Epithelial cell of prostate (primary cell): ENCODE measurements around the gene TTC38.

Experiments
- DNase-seq: peaks from one replicate; pipeline ENCODE4 v3.0.0-alpha.2; 2011; ENCODE audit warnings: low read depth, low spot score
- H3K27ac ChIP-seq: fragments of 450-650 bp; 2 replicates; pipeline ENCODE4 v1.5.1; 2017; ENCODE audit warnings: mild to moderate bottlenecking

TTC38 gene

DNA sequence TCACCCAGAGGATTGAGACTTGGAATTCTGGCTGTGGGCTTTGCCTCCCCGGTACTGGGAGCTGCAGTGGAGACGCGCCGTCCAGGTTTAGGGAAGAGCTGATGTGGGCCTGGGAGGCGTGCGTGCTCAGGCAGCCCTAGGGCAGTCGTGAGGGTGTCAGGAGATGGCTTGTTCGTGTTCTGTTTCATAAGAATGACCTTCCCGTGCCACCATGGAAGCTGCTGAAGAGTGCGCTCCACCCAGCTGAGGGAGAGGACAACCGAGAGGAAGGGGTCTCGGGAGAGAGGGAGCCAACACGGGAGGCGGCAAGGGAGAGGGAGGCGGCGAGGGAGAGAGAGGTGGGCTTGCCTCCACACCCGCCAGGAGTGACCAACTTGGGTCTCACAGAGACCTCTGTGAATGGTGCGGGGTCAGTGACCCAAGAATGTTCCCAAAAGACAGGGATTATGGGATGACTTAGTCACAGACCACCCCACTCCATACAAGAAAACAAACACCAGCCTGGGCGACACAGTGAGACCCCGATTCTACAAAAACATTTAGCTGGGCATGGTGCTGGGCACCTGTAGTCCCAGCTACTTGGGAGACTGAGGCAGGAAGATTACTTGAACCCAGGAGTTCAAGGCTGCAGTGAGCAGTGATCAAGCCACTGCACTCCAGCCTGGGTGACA is 53.0 kb downstream of the TTC38 start:
- H3K27ac ChIP-seq: no peak overlapping the region
- DNase-seq: no peak

DNA sequence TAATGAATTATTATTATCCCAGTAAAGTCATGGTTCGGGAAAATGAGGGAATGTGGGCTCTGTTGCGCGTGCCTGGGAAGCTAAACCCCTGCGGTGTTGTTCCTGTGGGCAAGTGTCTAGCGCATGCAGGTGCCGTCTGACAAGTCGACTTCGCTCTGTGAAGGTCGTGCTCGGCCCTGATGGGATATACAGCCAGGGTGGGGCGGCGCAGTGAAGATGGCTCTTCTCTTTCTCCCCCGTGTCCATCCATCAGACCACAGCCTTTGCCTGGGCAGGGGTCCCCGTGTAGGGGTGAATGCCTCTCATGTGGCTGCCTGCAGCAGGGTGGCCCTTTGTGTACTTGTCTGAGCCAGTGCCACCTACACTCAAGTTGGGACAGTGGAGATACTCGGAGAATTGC is 54.9 kb downstream of the TTC38 start:
- no peak overlapping the region for H3K27ac ChIP-seq
- DNase-seq: no peak

DNA sequence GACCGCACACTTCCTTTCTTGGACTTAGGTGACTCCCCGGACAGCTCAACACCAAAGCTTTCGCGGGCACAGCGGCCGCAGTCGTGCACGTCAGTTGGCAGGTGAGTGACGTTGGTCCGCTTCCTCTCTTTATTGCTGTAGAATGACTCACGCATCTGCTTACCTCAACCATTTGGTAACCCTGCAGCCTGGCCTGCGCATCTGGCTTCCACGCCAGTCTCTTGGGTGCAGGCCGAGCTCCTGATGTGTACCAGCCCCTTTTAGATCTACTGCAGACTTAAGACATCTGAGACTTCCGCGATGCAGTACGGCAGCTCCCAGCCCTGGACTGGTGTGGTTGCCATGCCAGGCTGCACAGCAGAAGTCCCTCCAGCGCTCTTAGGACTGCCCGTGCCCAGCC is 55.4 kb downstream of the TTC38 start:
- no peak overlapping the region for H3K27ac ChIP-seq
- DNase-seq: no peak

DNA sequence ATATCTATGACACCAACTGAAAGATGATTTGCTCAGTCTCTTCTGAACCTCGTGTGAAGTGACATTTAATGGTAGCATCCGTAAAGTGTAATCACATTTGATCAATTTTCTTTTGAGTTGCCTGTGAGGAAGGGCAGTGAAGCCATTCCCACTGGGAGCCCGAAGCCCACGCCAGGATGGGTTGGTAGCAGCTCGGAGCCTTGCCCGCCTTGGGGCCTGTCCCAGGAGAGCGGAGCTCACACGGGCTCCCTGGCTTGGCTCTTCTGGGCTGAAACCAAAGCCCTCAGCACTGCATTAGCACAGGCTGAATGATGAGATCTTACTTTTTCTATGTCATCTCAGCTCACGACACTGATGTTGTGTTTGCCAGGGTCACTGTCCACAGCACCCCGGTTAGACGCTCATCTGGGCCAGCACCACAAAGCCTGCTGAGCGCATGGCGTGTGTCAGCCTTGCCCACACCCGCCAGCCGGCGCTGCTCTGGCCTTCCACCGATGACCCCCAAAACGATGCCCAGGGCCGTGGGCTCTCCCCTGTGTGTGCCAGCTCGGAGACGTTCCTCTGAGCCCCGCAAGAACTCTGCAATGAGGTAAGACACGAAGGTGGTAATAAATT is 58.4 kb downstream of the TTC38 start:
- no peak for DNase-seq
- H3K27ac ChIP-seq: no peak overlapping the region

- DNase-seq: no peak
- no peak overlapping the region for H3K27ac ChIP-seq
Observed at GRCh38 chr22:46327691-46328465, 60.1 kb downstream of the TTC38 start.

- no peak overlapping the region for H3K27ac ChIP-seq
- DNase-seq: no peak
Observed at GRCh38 chr22:46328797-46329196, 61.0 kb downstream of the TTC38 start.

DNA sequence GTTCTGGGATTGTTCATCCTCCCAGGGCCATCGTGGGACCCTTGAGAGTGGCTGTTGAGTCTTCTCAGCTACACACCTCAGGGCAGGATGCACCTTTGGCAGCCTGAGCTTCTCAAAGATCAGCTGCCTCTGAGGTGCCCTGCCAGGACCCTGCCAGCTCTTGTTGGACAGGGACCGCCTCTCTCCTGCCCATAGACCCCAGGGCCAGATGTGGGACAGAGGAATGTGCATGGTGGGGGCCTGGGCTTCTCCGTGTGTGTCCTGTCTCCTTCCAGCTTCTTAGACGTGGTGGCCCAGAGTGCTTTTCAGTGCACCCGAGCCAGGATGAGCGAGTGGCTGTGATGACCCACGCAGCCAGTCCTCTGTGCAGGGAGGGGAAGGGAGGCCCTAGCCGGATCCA is 61.8 kb downstream of the TTC38 start:
- no peak overlapping the region for H3K27ac ChIP-seq
- DNase-seq: no peak

- H3K27ac ChIP-seq: no peak overlapping the region
- no peak for DNase-seq
Observed at GRCh38 chr22:46330426-46330825, 62.6 kb downstream of the TTC38 start.

DNA sequence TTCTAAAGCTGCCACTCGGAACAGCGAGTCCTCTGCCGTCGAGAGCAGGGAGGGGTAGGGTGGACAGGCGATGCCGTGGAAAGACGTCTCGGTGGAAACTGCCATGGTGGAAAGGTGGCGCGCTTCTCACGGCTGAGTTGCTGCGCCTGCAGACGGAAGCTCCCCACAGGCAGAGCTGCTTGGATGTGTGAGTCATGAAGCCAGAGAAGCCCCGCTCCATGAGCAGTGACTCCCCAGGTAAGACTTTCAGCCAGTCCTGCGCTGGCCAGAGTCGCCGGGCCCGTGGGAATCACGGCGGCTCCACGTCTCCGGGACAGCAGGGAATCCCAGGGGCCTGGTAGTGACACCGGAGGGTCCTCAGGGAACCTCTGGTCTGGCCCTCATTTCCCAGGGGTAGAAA is 63.7 kb downstream of the TTC38 start:
- DNase-seq: no peak
- no peak overlapping the region for H3K27ac ChIP-seq

DNA sequence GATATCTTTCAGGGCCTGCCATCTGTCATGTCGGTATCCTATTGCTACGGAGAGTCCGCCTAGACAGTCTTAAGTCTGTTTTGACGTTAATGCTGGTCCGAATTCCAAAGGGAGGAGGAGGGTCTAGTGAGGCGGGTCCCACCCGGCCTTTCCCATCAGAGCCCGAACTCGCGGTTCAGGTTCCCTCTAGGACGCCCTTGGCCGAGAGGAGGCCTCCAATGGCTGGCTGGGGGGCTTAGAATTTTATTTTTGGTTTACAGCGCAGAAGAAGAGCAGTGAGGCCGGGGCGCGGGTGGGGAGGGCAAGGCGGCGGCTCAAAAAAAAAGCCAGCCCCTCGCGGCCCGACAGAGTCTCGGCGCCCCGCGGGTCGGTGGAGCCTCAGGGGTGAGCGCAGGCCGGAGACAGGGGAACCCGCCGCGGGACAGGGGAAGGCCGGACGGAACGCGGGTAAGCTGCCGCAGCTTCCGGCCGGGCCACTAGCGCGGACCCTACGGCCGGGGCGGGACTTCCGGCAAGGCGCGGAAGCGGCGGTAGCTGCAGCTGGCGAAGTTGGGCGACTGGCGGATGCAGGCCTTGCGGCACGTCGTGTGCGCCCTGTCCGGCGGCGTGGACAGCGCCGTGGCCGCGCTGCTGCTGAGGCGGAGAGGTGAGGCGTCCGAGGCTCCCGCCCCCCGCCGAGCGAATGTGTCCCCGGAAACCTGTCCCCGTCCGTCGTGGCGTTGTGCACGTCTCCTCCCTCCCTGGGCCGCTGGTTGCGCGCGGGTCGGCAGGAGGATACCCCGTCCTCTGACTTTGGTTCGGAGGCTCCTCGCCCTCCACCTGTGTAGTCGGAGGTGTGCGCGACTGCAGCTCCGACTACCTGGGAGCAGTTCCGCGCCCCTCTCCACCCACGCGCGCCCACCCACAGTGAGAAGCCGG is 67.7 kb downstream of the TTC38 start, which contains the start of gene TRMU:
Gene TRMU (plus strand): TSS at position 514 of the 918 bp plus-strand sequence. CDS start 51 bp downstream, at position 565.
- DNase-seq: peak; percentile 41
- peak within 1 kb of the TSS; percentile 64 for H3K27ac ChIP-seq

GRCh38 chr22:46336119-46337078 is 68.6 kb downstream of the TTC38 start:
- H3K27ac ChIP-seq: peak overlapping the region; percentile 64
- no peak for DNase-seq

DNA sequence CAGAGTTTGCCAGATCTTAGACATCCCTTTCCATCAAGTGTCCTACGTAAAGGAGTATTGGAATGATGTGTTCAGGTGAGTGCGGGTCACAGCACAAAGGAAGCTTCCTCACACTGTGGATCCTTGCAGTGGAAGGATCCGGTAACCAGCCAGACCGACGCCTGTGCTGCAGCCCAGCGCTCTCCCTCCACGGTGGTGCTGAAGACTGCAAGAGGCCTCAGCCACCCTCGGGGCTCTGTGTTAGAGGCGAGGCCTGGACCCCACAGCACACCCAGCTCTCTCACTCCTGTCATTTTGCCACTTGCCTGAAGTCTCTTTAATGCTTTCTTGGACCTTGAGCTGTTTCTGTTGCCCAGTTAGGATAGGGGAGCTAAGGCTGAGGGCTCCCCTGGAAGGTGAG is 70.1 kb downstream of the TTC38 start:
- no peak overlapping the region for H3K27ac ChIP-seq
- DNase-seq: no peak

DNA sequence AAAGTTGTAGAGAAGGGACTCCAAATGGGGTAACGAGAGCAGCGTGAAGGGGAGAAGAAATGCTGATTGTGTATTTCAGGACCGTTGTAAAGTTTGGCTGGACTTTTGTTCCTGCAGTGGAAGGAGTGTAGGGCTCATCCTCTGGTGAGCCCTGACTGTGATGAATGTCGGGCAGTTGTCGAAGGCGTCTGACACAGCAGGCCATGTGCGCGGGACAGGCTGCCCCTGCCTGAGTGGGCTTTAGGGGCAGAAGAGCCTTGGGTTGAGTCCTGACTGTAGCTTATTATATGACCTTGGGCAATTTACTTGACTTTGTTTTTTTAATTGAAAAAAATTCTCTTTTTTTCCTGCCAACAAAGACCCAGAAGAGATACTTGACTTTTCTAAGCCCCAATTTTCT is 70.8 kb downstream of the TTC38 start:
- H3K27ac ChIP-seq: no peak overlapping the region
- no peak for DNase-seq

DNA sequence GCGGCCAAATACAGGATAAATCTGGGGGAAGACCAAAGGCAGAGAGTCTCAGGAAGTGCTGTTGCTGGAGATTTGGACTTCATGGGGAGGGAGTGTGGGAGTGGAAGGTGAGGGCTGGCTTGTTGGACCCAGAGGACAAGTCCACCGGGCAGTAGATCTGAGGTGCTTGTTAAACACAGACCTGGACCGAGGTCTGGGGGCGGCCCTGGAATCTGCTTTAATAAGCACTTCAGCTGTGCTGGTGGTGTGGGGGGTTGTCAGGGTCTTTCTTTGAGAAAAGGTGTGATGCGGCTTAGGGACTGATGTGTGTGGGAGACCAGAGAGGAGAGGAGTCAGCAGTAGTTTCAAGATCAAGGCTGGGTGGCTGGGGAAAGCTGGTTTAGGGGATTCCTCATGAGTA is 72.1 kb downstream of the TTC38 start:
- H3K27ac ChIP-seq: no peak overlapping the region

DNA sequence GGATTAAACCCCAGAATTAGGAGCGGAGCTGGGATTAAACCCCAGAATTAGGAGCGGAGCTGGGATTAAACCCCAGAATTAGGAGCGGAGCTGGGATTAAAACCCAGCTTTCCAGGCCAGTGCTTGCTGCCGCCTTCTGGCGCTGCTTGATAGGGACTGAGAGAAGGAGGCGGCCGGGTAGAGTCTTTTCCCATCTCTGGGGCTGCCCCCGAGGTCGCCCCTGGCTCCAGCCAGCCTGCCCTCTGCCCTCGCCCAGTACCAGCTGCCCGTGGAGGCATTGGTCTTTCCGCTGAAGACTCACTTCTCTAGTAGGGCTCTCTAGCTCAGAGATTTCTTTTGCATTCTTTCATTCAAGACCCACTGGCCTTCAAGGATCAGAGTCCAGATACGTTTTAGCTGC is 72.9 kb downstream of the TTC38 start:
- no peak overlapping the region for H3K27ac ChIP-seq

More for the DNA sequence above, 72.1 kb downstream of the TTC38 start:
- no peak for DNase-seq

More for the DNA sequence above, 72.9 kb downstream of the TTC38 start:
- DNase-seq: no peak
